GM12878 (cell line): ENCODE results near the gene SLITRK1. TPM values are rescaled to one million over a fixed set of nuclear protein-coding genes. Genes with fewer than 3 reads are reported as not detected.

ENCODE experiments used
- CBFB ChIP-seq: IDR thresholded peaks from 2 replicates; pipeline ENCODE4 v1.6.1; 2016; ENCODE audit warnings: antibody characterized with exemption, low read depth
- EZH2 ChIP-seq: IDR thresholded peaks from 2 replicates; pipeline ENCODE4 v1.6.1; 2012; ENCODE audit warnings: low read depth, mild to moderate bottlenecking, control low read depth, inconsistent platforms, low read length, borderline replicate concordance; ENCODE audit not compliant: control insufficient read depth
- NRF1 ChIP-seq: conservative IDR thresholded peaks from 2 replicates; pipeline ENCODE4 v1.6.1; 2011; ENCODE audit warnings: mild to moderate bottlenecking, low read depth, low read length, improper control_type of control experiment
- PRDM15 ChIP-seq: fragments of 450-650 bp; formaldehyde crosslinking; IDR thresholded peaks from 2 replicates; pipeline ENCODE4 v1.4.0; 2020; ENCODE audit warnings: mild to moderate bottlenecking, moderate library complexity
- RB1 ChIP-seq: fragments of 450-650 bp; formaldehyde crosslinking; IDR thresholded peaks from 2 replicates; pipeline ENCODE4 v1.6.1; 2017; ENCODE audit warnings: mild to moderate bottlenecking, borderline replicate concordance
- ZNF622 ChIP-seq: fragments of 450-650 bp; IDR thresholded peaks from 2 replicates; pipeline ENCODE4 v1.6.1; 2017; ENCODE audit warnings: mild to moderate bottlenecking, inconsistent platforms
- polyA plus RNA-seq, 11 experiments: library from polyadenylated mRNA; depleted of rRNA in 4 of 11; unstranded in 6 of 11; stranded (reverse) in 5 of 11; fragments of >200 nt; fragmentation: Nextera tagmentation in 4 of 11; fragmentation: Illumina TruSeq in 1 of 11; extraction: Ambion mirVana in 4 of 11; extraction: Trizol in 1 of 11; gene quantifications; 1 replicate in 1 of 11; 2 replicates in 10 of 11; pipeline versions ENCODE4 v1.2.1 to v1.2.3, GENCODE V29; 2011 to 2016; ENCODE audit warnings: inconsistent platforms in 2 of 11, missing spikeins in 2 of 11, low read depth in 1 of 11
- total RNA-seq, 4 experiments: library from RNA; depleted of rRNA in 3 of 4; stranded (reverse); fragments of >200 nt in 3 of 4; fragmentation: Illumina TruSeq in 1 of 4; extraction: Trizol in 1 of 4; gene quantifications; 2 replicates each; pipeline versions ENCODE4 v1.2.1 to v1.2.3, GENCODE V29; 2013 to 2021
- TF ChIP-seq, protein P1 (sequence below): IDR thresholded peaks from 2 replicates; pipeline ENCODE4 v1.6.1; 2012; ENCODE audit warnings: improper control_type of control experiment, low read depth, low read length; ENCODE audit not compliant: insufficient replicate concordance
- TF ChIP-seq, protein P2 (sequence below): IDR thresholded peaks from 2 replicates; pipeline ENCODE4 v1.6.1; 2012; ENCODE audit warnings: low read depth, low read length, improper control_type of control experiment
- TF ChIP-seq, protein P3 (sequence below): fragments of 450-650 bp; IDR thresholded peaks from 2 replicates; pipeline ENCODE4 v1.6.1; 2014; ENCODE audit warnings: mild to moderate bottlenecking

SLITRK1 gene
- total and polyA plus RNA-seq, 10 of the 15 experiments (the other 5 are each of a cell fraction or from before 2014, with no cell fraction given) = 0.03 to 0.78 (median 0.26) TPM

DNA sequence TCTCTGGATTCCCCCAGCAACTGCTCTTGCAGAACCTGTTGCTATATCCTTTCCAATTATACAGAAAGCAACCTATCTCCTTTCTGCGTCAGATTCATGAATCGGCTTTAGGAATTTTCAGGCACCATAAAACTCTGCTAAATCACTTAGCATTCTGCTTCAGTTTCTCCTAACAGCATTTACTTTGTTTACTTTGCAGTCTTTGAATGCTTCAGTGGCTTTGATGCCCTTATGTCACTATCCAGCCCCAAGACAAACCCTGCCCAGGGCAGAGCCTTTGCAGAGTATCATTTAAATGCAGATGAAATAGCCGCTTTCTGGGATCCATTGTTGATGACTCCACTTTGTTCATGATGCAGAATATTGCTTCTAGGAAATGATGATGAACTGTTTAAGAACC is 43.1 kb downstream of the SLITRK1 start (continued):
- TF ChIP-seq, protein P1, sequence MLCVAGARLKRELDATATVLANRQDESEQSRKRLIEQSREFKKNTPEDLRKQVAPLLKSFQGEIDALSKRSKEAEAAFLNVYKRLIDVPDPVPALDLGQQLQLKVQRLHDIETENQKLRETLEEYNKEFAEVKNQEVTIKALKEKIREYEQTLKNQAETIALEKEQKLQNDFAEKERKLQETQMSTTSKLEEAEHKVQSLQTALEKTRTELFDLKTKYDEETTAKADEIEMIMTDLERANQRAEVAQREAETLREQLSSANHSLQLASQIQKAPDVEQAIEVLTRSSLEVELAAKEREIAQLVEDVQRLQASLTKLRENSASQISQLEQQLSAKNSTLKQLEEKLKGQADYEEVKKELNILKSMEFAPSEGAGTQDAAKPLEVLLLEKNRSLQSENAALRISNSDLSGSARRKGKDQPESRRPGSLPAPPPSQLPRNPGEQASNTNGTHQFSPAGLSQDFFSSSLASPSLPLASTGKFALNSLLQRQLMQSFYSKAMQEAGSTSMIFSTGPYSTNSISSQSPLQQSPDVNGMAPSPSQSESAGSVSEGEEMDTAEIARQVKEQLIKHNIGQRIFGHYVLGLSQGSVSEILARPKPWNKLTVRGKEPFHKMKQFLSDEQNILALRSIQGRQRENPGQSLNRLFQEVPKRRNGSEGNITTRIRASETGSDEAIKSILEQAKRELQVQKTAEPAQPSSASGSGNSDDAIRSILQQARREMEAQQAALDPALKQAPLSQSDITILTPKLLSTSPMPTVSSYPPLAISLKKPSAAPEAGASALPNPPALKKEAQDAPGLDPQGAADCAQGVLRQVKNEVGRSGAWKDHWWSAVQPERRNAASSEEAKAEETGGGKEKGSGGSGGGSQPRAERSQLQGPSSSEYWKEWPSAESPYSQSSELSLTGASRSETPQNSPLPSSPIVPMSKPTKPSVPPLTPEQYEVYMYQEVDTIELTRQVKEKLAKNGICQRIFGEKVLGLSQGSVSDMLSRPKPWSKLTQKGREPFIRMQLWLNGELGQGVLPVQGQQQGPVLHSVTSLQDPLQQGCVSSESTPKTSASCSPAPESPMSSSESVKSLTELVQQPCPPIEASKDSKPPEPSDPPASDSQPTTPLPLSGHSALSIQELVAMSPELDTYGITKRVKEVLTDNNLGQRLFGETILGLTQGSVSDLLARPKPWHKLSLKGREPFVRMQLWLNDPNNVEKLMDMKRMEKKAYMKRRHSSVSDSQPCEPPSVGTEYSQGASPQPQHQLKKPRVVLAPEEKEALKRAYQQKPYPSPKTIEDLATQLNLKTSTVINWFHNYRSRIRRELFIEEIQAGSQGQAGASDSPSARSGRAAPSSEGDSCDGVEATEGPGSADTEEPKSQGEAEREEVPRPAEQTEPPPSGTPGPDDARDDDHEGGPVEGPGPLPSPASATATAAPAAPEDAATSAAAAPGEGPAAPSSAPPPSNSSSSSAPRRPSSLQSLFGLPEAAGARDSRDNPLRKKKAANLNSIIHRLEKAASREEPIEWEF = no peak
- no peak for TF ChIP-seq RB1
- TF ChIP-seq, protein P2, sequence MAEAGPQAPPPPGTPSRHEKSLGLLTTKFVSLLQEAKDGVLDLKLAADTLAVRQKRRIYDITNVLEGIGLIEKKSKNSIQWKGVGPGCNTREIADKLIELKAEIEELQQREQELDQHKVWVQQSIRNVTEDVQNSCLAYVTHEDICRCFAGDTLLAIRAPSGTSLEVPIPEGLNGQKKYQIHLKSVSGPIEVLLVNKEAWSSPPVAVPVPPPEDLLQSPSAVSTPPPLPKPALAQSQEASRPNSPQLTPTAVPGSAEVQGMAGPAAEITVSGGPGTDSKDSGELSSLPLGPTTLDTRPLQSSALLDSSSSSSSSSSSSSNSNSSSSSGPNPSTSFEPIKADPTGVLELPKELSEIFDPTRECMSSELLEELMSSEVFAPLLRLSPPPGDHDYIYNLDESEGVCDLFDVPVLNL = no peak
- no peak for TF ChIP-seq EZH2
- TF ChIP-seq ZNF622 = no peak
- TF ChIP-seq, protein P3, sequence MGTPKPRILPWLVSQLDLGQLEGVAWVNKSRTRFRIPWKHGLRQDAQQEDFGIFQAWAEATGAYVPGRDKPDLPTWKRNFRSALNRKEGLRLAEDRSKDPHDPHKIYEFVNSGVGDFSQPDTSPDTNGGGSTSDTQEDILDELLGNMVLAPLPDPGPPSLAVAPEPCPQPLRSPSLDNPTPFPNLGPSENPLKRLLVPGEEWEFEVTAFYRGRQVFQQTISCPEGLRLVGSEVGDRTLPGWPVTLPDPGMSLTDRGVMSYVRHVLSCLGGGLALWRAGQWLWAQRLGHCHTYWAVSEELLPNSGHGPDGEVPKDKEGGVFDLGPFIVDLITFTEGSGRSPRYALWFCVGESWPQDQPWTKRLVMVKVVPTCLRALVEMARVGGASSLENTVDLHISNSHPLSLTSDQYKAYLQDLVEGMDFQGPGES = no peak
- no peak for TF ChIP-seq CBFB
- no peak for TF ChIP-seq NRF1
- TF ChIP-seq PRDM15 (CRISPR knock-in tag) = no peak
